Kidney (tissue), 14 donors: ENCODE results near the gene MFGE8. TPM values are rescaled to one million over a fixed set of nuclear protein-coding genes. Genes with fewer than 3 reads are reported as not detected.
A peak's percentile ranks its signal among the peaks of the same experiment; 100 is the strongest.

Source experiments
- DNase-seq, 5 donors: peaks; one replicate each; pipeline ENCODE4 v3.0.0-alpha.2; 2013 to 2020
- FAIRE-seq: peaks from 2 replicates; lab custom pipeline; 2012; peaks lifted over from hg19 to GRCh38; lab: Jason Lieb, UNC
- H3K27ac ChIP-seq, 2 donors: one replicate each; pipeline ENCODE4 v1.7.0; 2013; ENCODE audit warnings: low read depth in 2 of 2, low read length in 2 of 2, inconsistent platforms in 1 of 2
- H3K27me3 ChIP-seq: one replicate; pipeline ENCODE4 v1.7.1; 2013; ENCODE audit warnings: low read length, inconsistent platforms; ENCODE audit not compliant: control insufficient read depth, insufficient read depth
- H3K36me3 ChIP-seq, 3 donors: one replicate each; pipeline versions ENCODE4 v1.7.0 to v1.7.1; 2013; ENCODE audit warnings: low read length in 3 of 3, control low read depth in 1 of 3, inconsistent platforms in 1 of 3; ENCODE audit not compliant: insufficient read depth in 3 of 3, control insufficient read depth in 2 of 3
- H3K4me1 ChIP-seq, 3 donors: one replicate each; pipeline versions ENCODE4 v1.7.0 to v1.7.1; 2013; ENCODE audit warnings: low read length in 3 of 3, inconsistent platforms in 1 of 3, low read depth in 1 of 3; ENCODE audit not compliant: control insufficient read depth in 2 of 3, insufficient read depth in 2 of 3
- H3K4me3 ChIP-seq, 3 donors: one replicate each; pipeline versions ENCODE4 v1.7.0 to v1.8.1; 2013; ENCODE audit warnings: low read length in 3 of 3, control low read depth in 1 of 3, inconsistent platforms in 1 of 3
- H3K9ac ChIP-seq, 3 donors: one replicate each; pipeline versions ENCODE4 v1.7.0 to v1.7.1; 2013; ENCODE audit warnings: low read length in 3 of 3, control low read depth in 1 of 3, inconsistent platforms in 1 of 3
- H3K9me3 ChIP-seq, 3 donors: one replicate each; pipeline versions ENCODE4 v1.7.0 to v1.7.1; 2013; ENCODE audit warnings: low read length in 3 of 3, control low read depth in 1 of 3, inconsistent platforms in 1 of 3; ENCODE audit not compliant: control insufficient read depth in 2 of 3, insufficient read depth in 1 of 3
- CTCF ChIP-seq: IDR thresholded peaks from 3 replicates; pipeline ENCODE4 v1.5.1; 2012; ENCODE audit warnings: mild to moderate bottlenecking, moderate library complexity, borderline replicate concordance; ENCODE audit not compliant: insufficient read depth; ENCODE audit errors: extremely low read depth
- intact Hi-C: fragments of 100-400 bp; cut with DNase I; formaldehyde crosslinking; loops from one replicate; pipeline ENCODE4 v1.11.1; 2022
- polyA plus RNA-seq: library from polyadenylated mRNA; stranded (reverse); fragments of 350-450 nt; fragmentation: Illumina TruSeq; extraction: RNeasy Lipid Tissue Mini Kit (QIAGEN cat#74804); gene quantifications from one replicate; pipeline ENCODE4 v1.2.3, GENCODE V29; 2014; ENCODE audit warnings: low read depth, low replicate concordance; ENCODE audit not compliant: insufficient read depth
- total RNA-seq: library from RNA; stranded (reverse); fragmentation: NEBNext Ultra II Directional; extraction: Animal tissue kit (Norgen Biotek cat#: 25700); gene quantifications from one replicate; pipeline ENCODE4 v1.2.1, GENCODE V29; 2021
- donor health status: control.
- donor health status: control.
- donor health status: control.
- donor health status: control.
- donor health status: control.
- donor health status: DM: yes; HTN: yes; CAD: no.
- donor health status: Normal renal cell carcinoma (clear cell type).

Gene MFGE8
- total and polyA plus RNA-seq, 2 donors from 2014 or later, result 88.0 to 184 TPM

GRCh38 chr15:88896333-88897033 is 16.7 kb downstream of the MFGE8 start:
- Histone ChIP-seq H3K9ac (no peak overlapping the region), H3K27me3 (peaks cover 2% of the 10 kb centered on the region), H3K4me3 (no peak overlapping the region), H3K4me1 (peaks cover 0 to 18% (median 0%) of the 10 kb centered on the region in 3 donors), H3K27ac (no peak overlapping the region), H3K36me3 (peaks cover 0 to 3% (median 0%) of the 10 kb centered on the region in 3 donors), H3K9me3 (no peaks in the 10 kb centered on the region)
- intact Hi-C loops, result no loop called here
- TF ChIP-seq CTCF, result no peak
- DNase-seq (no peak), FAIRE-seq (no peak)

GRCh38 chr15:88894819-88895767 is 18.1 kb downstream of the MFGE8 start, which contains the start of gene HAPLN3:
Gene HAPLN3 (minus strand): TSS chr15:88895544. CDS start chr15:88887298, 8,246 bp downstream.
- FAIRE-seq (no peak), DNase-seq (peak; percentile 64 to 79 (median 72))
- intact Hi-C loops, result no loop called here
- H3K27me3 ChIP-seq, result peaks cover 2% of the 10 kb centered on the region
- peak within 1 kb of the TSS in 1 of 3 donors; percentile 25 for H3K4me3 ChIP-seq
- H3K9me3 ChIP-seq, result no peaks in the 10 kb centered on the region
- H3K9ac ChIP-seq, result no peak within 1 kb of the TSS
- TF ChIP-seq CTCF, result no peak
- H3K36me3 ChIP-seq, result no peaks in the 10 kb centered on the region
- H3K27ac ChIP-seq, result no peak within 1 kb of the TSS
- peaks cover 0 to 18% (median 0%) of the 10 kb centered on the region in 3 donors for H3K4me1 ChIP-seq

- FAIRE-seq, result no peak
Observed at GRCh38 chr15:88894348-88894818, 18.8 kb downstream of the MFGE8 start.

More at GRCh38 chr15:88894348-88894818, 18.8 kb downstream of the MFGE8 start:
- H3K36me3 ChIP-seq, result no peaks in the 10 kb centered on the region
- peak; percentile 78 to 85 (median 83) for DNase-seq
- intact Hi-C loops, result no loop called here
- H3K27ac ChIP-seq, result no peak overlapping the region
- no peaks in the 10 kb centered on the region for H3K9me3 ChIP-seq
- H3K4me3 ChIP-seq, result no peak overlapping the region
- H3K4me1 ChIP-seq, result peaks cover 0 to 18% (median 0%) of the 10 kb centered on the region in 3 donors
- H3K27me3 ChIP-seq, result peaks cover 2% of the 10 kb centered on the region
- TF ChIP-seq CTCF, result peak; percentile 21
- H3K9ac ChIP-seq, result no peak overlapping the region
